IPS-11a (cell line): ENCODE data around the gene HMGXB3.
"Not testable (repeated sequence)": the region's sequence is repeated elsewhere in the genome, so short reads cannot be mapped to it uniquely, and the experiment has no call there.

Experiments used
- H3K4me3 ChIP-seq: one replicate; pipeline ENCODE4 v1.5.1; 2013; ENCODE audit warnings: low read depth, low read length, control low read depth

The HMGXB3 gene

DNA sequence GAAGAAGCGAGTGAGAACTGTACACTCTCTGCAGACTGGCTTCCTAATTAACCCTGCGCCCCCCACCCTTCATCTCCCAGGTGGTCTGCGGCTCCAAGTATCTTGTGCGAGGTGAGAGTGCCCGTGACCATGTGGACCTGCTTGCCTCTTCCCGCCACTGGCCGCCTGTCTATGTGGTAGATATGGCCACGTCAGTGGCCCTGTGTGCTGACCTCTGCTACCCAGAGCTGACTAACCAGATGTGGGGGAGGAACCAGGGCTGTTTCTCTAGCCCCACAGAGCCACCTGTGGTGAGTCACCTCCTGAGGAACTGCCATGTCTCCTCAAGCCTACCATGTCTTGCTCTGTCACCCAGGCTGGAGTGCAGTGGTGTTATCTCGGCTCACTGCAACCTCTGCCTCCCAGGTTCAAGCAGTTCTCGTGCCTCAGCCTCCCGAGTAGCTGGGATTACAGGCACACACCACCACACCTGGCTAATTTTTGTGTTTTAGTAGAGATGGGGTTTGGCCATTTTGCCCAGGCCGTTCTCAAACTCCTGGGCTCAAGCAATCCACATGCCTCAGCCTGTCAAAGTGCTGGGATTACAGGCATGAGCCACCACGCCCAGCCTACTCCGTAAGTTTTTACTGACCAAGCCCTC, 49.8 kb downstream of the HMGXB3 start:
- not testable (repeated sequence) for H3K4me3 ChIP-seq

DNA sequence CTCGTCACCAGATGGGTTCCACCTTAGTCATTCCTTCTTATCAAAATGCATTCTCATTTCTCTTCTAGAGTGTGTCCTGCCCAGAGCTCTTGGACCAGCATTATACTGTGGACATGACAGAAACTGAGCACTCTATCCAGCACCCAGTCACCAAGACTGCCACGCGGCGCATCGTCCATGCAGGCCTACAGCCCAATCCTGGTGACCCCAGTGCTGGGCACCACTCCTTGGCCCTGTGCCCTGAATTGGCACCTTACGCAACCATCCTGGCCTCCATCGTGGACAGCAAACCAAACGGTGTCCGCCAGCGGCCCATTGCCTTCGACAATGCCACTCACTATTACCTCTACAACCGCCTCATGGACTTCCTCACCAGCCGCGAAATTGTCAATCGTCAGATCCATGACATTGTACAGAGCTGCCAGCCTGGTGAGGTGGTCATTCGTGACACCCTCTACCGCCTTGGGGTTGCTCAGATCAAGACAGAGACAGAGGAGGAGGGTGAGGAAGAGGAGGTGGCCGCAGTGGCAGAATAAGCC, 51.2 kb downstream of the HMGXB3 start:
- no peak overlapping the region for H3K4me3 ChIP-seq

- no peak overlapping the region for H3K4me3 ChIP-seq
These were observed 51.9 kb downstream of the HMGXB3 start for GRCh38 chr5:150052226-150052955.

DNA sequence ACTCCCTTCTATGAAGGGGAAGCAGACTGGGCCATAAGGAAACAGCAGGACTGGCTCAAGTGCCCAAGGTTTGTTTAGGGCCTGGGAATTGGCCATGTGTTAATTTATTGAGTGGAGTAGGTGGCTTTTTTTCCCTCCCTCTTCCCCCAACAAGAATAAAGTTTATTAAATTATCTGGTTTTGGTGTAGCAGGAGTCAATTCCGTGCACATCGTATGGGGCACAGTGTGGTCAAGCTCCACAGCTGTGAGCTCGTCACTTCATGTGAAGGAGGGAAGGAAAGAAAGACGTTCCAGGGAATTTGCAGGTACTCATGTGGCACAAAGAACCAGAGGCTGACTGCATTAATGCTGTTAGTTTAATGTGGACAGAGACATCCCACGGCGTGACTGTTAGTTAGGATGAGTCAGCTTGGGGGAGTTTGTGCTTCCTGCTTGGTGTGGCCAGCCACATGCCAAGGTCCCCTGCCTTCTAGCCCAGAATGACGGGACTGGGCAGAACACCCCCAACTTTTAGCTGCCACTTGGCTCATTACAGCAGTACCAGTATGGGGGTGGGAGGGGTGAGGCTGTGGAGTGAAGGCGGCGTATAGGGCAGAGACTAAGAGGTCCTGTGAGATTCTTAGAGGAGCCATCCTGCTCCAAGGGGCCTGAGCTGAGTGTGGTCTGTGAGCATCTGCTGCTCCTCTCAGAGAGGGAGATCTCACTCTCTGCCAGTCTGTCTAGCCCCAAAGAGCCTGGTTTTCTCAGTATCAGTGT, 52.6 kb downstream of the HMGXB3 start:
- no peak overlapping the region for H3K4me3 ChIP-seq

DNA sequence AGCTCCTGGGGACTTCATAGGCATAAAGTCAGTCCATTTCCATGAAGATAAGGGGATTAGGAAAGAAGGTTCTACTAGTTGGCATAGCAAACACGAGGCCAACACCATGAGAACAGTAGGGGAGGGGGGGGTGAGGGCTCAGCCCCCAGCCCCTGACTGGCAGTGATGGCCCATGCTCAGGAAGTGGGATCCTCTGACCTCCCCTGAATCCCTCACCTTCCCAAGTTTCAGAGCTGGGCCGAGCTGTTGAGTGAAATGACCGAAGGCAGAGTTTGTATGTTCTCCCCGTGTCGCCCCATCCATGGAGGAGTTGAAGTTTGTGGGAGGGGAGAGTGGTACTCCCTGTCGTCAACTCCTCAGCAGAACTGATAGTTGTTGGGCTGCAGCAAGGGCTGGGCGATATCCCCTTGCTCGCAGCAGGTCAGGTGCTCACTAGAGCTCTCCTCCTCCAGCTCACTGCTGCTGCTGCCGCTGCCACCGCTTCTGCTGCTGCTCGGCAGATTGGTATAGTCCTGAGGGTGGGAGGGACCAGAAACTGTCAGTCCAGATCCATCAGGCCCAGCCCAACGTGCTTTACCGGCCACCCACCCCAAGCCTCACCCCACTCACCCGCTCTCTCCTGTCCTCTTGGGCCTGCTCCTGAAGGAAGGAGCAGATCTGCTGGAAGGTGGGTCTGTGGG, 53.3 kb downstream of the HMGXB3 start:
- H3K4me3 ChIP-seq = no peak overlapping the region

DNA sequence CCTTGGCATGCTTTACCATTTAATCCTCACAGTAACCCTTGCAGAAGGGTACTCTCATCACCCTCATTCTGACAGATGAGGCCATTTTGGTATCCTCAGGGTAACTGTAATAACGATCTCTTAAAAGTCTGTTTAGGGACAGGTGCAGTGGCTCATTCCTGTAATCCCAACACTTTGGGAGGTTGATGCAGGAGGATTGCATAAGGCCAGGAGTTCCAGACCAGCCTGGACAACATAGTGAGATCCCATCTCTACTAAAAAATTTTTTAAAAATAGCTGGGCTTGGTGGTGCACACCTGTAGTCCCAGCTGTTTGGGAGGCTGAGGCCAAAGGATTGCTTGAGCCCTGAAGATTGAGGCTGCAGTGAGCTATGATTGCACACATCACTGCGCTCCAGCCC, 54.0 kb downstream of the HMGXB3 start:
- H3K4me3 ChIP-seq = no peak overlapping the region

- H3K4me3 ChIP-seq = no peak overlapping the region
These were observed 55.0 kb downstream of the HMGXB3 start for GRCh38 chr5:150055326-150056074.

- H3K4me3 ChIP-seq = no peak overlapping the region
These were observed 55.5 kb downstream of the HMGXB3 start for GRCh38 chr5:150056075-150056443.

DNA sequence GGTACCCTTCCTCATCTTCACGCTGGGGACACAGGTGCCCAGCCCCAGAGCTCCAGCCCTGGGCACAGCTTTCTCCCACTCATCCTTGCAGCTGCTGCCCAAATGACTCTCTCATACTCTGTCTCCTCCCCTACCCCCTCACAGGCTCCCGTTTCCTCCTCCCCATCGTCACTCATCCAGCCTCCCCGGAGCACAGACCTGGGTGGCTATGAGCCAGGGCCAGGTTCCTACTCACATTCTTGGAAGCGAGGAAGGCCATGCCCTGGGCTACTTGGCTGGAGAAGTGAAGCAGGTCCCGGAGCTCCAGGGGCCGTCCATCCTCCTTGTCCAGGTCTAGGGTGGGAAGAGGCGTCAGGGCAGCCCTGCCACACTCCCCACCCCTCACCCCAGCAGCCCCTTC, 56.5 kb downstream of the HMGXB3 start:
- H3K4me3 ChIP-seq = no peak overlapping the region

GRCh38 chr5:150057511-150057910, 57.0 kb downstream of the HMGXB3 start:
- no peak overlapping the region for H3K4me3 ChIP-seq

- H3K4me3 ChIP-seq = no peak overlapping the region
These were observed 57.5 kb downstream of the HMGXB3 start for GRCh38 chr5:150057996-150058395.

GRCh38 chr5:150058480-150059126, 58.1 kb downstream of the HMGXB3 start:
- H3K4me3 ChIP-seq = no peak overlapping the region

DNA sequence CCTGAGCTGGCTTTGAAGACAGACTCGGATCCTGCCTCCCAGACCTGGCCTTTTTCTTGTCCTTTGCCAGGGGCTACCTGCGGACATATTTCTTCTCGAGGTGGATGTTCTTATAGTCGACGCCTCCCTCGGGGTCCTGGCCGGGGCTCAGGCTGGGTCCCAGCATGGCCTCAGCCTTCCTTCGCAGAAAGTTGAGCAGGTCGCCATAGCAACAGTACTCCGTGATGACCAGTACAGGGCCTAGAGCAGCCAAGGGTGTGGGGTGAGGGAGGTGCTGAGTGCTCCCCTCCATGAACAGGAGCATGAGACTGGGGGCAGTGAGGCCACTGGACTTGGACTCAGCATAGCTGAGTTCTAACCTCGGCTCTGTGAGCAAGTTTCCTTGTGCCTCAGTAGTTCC, 59.1 kb downstream of the HMGXB3 start:
- H3K4me3 ChIP-seq = no peak overlapping the region

DNA sequence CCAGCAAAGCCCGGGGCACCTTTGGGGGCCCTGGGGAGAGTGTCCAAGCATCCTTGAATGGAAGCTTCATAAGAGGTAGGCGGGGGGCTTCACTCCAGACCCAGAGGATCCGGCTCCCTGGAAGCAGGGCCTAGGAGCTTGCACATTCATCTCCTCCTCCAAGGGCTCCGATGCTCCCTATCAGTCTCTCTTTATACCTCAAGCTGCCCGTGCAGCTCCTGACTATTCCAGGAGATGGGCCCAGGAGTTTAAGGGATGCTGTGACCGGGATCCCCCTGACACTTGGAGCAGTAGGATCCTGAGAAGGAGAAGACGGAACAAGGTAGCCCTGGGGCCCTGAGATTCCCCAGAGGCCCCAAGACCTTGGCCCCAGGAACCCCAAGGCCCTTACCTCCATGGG, 59.9 kb downstream of the HMGXB3 start:
- no peak overlapping the region for H3K4me3 ChIP-seq

- H3K4me3 ChIP-seq = no peak overlapping the region
These were observed 61.0 kb downstream of the HMGXB3 start for GRCh38 chr5:150061538-150061995.

- H3K4me3 ChIP-seq = no peak overlapping the region
These were observed 61.8 kb downstream of the HMGXB3 start for GRCh38 chr5:150062216-150062922.

DNA sequence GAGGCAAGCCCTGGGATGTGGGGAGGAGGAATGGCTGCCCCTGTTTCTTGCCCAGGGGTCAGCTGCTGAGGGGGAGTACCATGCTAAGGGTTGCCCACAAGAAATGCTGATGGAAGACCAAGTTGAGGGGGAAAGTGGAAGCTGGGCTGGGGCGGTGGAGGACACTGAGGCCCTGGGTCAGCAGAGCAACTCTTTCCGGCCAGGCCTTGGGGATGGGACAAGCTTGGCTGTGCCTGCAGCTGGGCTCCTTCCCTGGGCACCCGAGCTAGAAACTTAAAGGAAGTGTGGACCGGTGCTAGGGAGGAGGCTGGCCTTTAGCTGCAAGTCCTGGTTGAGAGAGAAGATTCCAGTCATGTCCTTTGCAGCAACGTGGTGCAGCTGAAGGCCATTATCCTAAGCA, 63.1 kb downstream of the HMGXB3 start:
- no peak overlapping the region for H3K4me3 ChIP-seq

DNA sequence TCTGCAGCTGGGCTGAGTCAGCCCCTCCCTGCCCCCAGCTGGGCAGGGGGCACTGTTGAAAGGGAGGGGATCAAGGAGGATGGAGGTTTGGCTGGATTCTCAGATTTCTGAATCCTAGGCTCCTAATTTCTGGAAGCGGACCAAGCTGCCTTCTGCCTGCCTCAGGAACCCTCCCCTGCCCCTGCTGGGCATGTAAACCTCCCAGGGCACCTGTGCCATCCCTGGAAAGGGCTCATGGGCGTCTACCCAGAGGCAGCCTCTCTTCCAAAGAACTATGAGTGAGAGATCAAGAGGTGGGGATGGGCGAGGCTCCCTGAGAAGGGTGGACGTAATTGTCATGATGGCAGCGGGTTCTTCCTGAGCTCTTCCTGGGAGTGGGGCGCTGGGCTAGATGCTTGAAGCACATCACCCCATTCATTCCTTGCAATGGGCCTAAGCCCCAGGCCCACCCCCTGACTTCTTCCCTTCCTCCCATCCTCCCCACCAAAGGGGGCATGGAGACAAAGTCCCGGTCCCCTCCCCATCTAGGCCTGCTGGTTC, 64.2 kb downstream of the HMGXB3 start:
- H3K4me3 ChIP-seq = no peak overlapping the region

DNA sequence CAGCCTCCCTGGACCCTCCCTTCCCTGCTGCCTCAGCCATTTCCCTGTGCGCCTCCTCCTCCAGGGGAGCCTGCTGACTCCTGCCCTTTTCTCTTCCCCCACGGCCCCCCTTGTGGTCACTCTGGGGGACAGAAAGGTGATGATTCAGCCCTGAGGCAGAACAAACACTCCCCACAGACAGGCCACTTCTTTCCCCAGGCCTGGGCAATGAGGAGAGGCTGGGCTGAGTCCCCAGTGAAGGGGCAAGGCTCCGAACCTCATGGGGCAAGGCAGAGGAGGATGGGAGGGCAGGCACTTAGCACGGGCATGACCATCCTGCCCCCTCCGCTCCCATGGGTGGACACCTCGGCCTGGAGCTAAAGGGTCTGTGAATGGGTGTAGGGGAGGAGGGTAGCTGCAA, 64.8 kb downstream of the HMGXB3 start:
- no peak overlapping the region for H3K4me3 ChIP-seq
